Neural cell (in vitro differentiated cells): ENCODE data around the gene GNG11.

Experiments used
- EP300 ChIP-seq: fragments of 450-650 bp; conservative IDR thresholded peaks from 2 replicates; pipeline ENCODE4 v1.6.1; 2014; ENCODE audit warnings: antibody characterized with exemption, mild to moderate bottlenecking, moderate library complexity; ENCODE audit not compliant: poor library complexity, severe bottlenecking
- EZH2 ChIP-seq: fragments of 200-600, 300-800 bp; shearing (Covaris generic), sonication (generic); IDR thresholded peaks from 2 replicates; pipeline ENCODE4 v1.6.1; 2014; ENCODE audit warnings: antibody characterized with exemption, low read length, borderline replicate concordance, mild to moderate bottlenecking; ENCODE audit not compliant: insufficient read depth, poor library complexity, severe bottlenecking
- MXI1 ChIP-seq: fragments of 450-650 bp; conservative IDR thresholded peaks from 2 replicates; pipeline ENCODE4 v1.6.1; 2014; ENCODE audit warnings: antibody characterized with exemption, mild to moderate bottlenecking; ENCODE audit not compliant: poor library complexity, severe bottlenecking
- POLR2AphosphoS5 ChIP-seq: IDR thresholded peaks from 2 replicates; pipeline ENCODE4 v1.6.1; 2012
- RAD21 ChIP-seq: fragments of 450-650 bp; conservative IDR thresholded peaks from 2 replicates; pipeline ENCODE4 v1.6.1; 2014; ENCODE audit warnings: antibody characterized with exemption, mild to moderate bottlenecking, moderate library complexity
- TAF1 ChIP-seq: IDR thresholded peaks from 2 replicates; pipeline ENCODE4 v1.6.1; 2012; ENCODE audit warnings: low read depth
- TF ChIP-seq, protein P1 (sequence below): fragments of 450-650 bp; IDR thresholded peaks from 2 replicates; pipeline ENCODE4 v1.5.1; 2014; ENCODE audit warnings: antibody characterized with exemption, mild to moderate bottlenecking, moderate library complexity; ENCODE audit not compliant: poor library complexity, severe bottlenecking
- TF ChIP-seq, protein P2 (sequence below): IDR thresholded peaks from 2 replicates; pipeline ENCODE4 v1.6.1; 2012; ENCODE audit warnings: borderline replicate concordance

- TF ChIP-seq, protein P1, sequence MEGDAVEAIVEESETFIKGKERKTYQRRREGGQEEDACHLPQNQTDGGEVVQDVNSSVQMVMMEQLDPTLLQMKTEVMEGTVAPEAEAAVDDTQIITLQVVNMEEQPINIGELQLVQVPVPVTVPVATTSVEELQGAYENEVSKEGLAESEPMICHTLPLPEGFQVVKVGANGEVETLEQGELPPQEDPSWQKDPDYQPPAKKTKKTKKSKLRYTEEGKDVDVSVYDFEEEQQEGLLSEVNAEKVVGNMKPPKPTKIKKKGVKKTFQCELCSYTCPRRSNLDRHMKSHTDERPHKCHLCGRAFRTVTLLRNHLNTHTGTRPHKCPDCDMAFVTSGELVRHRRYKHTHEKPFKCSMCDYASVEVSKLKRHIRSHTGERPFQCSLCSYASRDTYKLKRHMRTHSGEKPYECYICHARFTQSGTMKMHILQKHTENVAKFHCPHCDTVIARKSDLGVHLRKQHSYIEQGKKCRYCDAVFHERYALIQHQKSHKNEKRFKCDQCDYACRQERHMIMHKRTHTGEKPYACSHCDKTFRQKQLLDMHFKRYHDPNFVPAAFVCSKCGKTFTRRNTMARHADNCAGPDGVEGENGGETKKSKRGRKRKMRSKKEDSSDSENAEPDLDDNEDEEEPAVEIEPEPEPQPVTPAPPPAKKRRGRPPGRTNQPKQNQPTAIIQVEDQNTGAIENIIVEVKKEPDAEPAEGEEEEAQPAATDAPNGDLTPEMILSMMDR, result no peak
- TF ChIP-seq EZH2 (no peak), POLR2AphosphoS5 (no peak), RAD21 (no peak), EP300 (no peak), TAF1 (no peak), MXI1 (no peak)
- TF ChIP-seq, protein P2, sequence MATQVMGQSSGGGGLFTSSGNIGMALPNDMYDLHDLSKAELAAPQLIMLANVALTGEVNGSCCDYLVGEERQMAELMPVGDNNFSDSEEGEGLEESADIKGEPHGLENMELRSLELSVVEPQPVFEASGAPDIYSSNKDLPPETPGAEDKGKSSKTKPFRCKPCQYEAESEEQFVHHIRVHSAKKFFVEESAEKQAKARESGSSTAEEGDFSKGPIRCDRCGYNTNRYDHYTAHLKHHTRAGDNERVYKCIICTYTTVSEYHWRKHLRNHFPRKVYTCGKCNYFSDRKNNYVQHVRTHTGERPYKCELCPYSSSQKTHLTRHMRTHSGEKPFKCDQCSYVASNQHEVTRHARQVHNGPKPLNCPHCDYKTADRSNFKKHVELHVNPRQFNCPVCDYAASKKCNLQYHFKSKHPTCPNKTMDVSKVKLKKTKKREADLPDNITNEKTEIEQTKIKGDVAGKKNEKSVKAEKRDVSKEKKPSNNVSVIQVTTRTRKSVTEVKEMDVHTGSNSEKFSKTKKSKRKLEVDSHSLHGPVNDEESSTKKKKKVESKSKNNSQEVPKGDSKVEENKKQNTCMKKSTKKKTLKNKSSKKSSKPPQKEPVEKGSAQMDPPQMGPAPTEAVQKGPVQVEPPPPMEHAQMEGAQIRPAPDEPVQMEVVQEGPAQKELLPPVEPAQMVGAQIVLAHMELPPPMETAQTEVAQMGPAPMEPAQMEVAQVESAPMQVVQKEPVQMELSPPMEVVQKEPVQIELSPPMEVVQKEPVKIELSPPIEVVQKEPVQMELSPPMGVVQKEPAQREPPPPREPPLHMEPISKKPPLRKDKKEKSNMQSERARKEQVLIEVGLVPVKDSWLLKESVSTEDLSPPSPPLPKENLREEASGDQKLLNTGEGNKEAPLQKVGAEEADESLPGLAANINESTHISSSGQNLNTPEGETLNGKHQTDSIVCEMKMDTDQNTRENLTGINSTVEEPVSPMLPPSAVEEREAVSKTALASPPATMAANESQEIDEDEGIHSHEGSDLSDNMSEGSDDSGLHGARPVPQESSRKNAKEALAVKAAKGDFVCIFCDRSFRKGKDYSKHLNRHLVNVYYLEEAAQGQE, result no peak
Observed at GRCh38 chr7:93882468-93882867, 39.1 kb upstream of the GNG11 start.
